HG03457 (cell line): ENCODE results near the gene MUC7.
"Not testable (repeated sequence)": the region's sequence is repeated elsewhere in the genome, so short reads cannot be mapped to it uniquely, and the experiment has no call there.

ENCODE experiments used
- ATAC-seq: cut with Tn5 transposase; IDR thresholded peaks from one replicate; pipeline ENCODE4 v1.9.1; 2021; ENCODE audit warnings: moderate number of reproducible peaks; ENCODE audit not compliant: unreplicated experiment

MUC7 gene

DNA sequence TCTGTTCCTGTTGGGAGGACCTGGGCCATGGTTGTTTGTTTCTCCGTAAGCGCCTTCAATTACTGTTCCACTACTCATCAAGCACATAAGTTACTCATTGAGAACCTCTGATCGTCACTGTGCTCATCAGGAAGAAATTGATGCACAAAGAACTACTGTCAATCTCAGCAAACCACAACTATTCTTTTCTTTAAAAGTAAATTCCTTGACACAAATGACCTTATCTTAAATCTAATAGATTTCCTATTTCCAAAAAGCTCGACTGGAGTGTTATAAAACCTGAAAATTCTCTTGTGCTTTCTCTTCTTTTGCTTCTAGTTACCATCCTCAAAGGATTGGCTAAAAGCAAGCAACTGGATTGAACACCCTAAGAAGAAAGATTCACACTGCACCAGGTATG lies at the start of gene MUC7:
Gene MUC7, plus strand, starts transcription at position 301 of the 400 bp plus-strand sequence. CDS start 1,825 bp downstream, outside the sequence.
- ATAC-seq: no peak

GRCh38 chr4:70425306-70425705 lies 46.7 kb upstream of the MUC7 start:
- ATAC-seq: no peak

DNA sequence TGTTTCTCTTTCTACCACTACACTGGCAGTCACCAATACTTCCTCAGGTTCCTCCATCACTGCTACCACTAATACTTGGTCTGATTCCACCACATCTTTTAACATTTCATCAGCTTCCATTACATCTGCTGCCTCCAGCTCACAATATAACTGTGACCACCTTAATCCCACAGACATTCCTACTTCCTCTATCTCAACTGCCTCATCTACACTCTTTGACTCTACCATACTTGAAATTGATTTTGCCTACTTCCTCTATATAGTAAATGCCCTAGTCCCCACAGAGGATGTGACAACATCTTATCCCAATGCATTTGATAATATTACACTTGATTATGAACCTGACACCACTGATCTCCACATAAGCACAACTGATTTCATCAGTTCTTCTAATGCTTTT lies 45.2 kb upstream of the MUC7 start:
- ATAC-seq: no peak

DNA sequence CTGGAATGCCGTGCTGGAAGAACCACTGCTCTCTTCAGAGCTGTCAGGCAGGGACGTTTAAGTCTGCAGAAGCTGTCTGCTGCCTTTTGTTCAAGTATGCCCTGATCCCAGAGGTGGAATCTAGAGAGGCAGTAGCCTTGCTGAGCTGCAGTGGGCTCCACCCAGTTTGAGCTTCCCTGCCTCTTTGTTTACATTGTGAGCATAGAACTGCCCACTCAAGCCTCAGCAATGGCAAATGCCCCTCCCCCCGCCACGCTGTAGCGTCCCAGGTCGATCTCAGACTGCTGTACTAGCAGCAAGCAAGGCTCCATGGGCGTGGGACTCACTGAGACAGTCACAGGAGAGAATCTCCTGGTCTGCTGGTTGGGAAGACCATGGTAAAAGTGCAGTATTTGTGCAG lies 34.8 kb upstream of the MUC7 start:
- no peak for ATAC-seq

DNA sequence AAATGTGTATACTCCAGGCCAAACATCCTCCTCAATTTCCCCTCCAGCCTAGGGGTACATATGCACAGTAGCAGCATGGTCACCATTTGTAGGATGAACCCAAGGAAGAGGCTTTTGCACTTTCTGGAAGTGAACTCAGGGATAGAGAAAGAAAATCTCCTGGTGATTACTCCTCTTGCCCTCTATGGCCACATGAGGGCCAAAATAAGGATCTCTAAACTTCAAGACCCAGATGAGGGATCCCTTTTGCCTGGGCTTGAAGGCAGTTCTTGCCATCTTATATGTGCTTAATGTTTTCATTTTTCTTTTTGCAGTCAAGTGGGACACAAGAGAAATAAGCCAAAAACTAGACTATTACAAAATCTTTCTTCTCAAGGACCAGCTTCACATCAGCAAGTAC lies 29.5 kb upstream of the MUC7 start:
- ATAC-seq: no peak

DNA sequence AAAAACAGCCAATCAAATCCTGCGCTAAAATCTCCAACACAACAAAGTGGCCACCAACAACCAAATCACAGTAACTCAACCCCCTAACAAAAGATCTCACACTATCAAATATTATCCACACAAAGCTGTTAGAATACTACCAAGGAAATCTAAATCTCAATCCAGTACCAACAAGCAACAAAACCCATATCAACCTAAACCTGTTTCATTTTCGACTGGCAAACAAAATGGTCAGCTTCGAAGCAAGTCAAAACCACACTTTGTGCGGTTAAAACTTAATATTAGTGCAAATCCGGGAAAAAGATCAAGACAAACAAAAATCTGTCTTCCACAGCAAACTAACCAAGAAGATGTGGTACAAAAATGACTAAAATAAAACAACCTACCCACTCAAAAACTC lies 28.7 kb upstream of the MUC7 start:
- ATAC-seq: no peak

DNA sequence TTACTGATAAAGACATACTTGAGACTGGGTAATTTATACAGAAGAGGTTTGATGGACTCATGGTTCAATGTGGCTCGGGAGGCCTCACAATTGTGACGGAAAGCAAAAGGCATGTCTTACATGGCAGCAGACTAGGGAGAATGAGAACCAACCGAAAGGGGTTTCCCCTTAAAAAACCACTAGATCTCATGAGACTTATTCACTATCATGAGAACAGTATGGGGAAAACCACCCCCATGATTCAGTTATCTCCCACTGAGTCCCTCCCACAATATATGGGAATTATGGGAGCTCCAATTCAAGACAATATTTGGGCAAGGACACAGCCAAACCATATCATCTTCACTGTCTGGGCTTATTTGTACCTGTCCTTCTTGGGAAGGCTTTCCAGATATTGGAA lies 22.8 kb upstream of the MUC7 start:
- ATAC-seq: no peak

GRCh38 chr4:70452946-70453345 lies 19.1 kb upstream of the MUC7 start:
- no peak for ATAC-seq

DNA sequence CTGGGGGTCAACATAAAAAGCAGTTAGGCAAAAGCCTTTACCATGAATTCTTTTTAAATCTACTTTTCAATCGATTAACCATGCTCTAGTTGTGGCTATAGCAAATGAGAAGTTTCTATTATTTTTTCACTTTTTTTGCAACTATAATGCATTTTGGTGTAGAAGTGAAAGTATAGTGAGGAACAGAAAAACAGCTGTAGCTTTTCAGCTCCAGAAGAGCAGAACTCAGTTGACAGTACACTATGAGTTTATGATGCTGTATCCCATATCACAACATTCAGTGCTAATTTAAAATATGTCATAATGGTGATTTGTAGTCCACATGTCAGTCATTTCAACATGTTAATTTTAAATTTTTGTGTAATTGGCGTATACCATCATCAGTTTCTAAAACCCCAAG lies 8.7 kb upstream of the MUC7 start:
- no peak for ATAC-seq

DNA sequence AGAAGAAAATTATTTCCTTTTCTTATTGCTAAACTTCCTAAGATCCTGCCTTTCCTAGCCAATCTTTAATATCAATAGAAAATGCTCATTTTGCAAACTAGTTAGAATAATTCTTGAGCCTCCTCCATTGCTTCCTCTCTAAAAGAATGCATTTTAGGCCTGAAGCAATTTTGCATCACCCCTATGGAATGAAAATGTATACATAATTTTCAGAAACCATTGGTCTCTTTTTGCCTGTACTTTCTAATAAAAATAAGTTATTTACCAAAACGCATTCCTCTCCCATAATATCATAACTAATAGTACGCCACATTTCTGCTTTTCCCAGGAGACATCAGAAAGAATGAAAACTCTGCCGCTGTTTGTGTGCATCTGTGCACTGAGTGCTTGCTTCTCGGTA lies 1.7 kb downstream of the MUC7 start:
- ATAC-seq: no peak

- no peak for ATAC-seq
Measured at GRCh38 chr4:70488748-70489147, 16.8 kb downstream of the MUC7 start.

GRCh38 chr4:70496231-70496630 lies 24.2 kb downstream of the MUC7 start:
- no peak for ATAC-seq

DNA sequence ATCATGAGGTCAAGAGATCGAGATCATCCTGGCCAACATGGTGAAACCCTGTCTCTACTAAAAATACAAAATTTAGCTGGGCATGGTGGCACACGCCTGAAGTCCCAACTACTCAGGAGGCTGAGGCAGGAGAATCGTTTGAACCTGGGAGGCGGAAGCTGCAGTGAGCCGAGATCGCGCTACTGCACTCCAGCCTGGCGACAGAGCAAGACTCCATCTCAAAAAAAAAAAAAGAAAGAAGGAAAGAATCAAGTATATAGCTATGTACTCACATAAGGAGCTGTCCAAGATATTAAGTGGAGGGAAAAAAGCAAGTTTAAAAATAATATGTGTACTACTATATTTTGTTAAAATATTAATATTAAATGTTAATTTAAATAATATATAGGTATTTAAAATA lies 29.8 kb downstream of the MUC7 start:
- not testable (repeated sequence) for ATAC-seq

DNA sequence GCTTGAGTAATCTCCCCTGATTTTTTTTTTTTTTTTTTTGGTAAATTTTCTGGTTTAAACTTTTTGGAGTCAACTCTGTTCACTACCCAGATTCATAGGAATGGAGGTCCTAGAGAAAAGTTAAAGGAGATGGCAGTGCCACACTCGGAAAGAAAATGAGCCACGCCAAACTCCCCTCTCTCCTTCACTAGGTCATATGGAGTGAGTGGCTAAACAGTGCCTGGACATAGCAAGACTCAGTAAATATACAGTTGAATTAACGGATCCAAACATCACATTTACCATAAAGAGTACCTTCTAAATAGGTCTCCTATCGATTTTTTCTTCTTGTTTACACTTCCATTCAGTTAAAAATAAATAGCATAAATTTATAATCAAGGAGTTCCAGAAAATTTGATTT lies 32.7 kb downstream of the MUC7 start:
- ATAC-seq: no peak

DNA sequence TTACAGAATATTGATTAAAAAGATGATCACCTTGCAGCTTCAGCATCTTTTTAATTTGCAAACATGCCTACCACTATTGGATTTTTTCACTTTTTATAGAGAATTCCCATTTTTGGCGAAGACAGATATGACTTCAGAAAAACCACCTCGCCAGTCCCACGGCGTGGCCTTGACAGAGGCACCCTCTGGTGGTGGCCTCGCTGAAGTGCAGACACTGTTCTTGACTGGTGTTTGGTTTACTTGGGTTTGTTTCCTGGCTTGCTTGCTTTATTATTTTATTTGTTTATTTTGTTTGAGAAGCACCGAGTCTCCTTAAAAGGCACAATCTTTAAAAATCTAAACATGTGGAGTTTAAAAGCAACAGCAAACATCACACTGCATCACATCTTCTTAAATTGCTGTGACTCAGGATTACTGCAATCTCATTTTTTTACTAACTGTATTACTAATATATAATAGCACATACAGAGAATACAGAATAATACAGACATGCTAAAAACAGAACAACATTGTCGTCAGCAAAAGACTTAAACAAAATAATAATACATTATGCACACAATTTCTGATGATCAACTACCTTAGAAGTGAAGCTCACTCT lies 33.3 kb downstream of the MUC7 start:
- peak; percentile 96 for ATAC-seq

DNA sequence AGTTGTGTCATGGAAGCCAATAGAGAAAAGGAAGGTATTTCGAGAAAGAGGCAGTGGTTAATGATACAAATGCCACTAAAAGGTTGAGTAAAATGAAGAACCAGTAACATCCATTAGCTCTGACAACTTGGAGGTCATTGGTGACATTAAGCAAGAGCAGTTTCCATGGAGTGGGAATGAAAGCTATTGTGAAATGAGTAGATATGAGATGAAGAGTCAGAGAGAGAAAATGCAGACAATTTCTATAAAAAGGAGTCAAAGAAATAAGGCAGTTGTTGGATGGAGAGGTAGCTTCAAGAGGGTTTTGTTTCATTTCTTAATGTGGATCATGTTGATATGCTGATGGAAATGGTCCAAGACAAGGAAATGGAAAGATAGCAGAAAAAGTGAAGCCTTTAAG lies 36.8 kb downstream of the MUC7 start:
- ATAC-seq: no peak

GRCh38 chr4:70511365-70511764 lies 39.4 kb downstream of the MUC7 start:
- no peak for ATAC-seq

DNA sequence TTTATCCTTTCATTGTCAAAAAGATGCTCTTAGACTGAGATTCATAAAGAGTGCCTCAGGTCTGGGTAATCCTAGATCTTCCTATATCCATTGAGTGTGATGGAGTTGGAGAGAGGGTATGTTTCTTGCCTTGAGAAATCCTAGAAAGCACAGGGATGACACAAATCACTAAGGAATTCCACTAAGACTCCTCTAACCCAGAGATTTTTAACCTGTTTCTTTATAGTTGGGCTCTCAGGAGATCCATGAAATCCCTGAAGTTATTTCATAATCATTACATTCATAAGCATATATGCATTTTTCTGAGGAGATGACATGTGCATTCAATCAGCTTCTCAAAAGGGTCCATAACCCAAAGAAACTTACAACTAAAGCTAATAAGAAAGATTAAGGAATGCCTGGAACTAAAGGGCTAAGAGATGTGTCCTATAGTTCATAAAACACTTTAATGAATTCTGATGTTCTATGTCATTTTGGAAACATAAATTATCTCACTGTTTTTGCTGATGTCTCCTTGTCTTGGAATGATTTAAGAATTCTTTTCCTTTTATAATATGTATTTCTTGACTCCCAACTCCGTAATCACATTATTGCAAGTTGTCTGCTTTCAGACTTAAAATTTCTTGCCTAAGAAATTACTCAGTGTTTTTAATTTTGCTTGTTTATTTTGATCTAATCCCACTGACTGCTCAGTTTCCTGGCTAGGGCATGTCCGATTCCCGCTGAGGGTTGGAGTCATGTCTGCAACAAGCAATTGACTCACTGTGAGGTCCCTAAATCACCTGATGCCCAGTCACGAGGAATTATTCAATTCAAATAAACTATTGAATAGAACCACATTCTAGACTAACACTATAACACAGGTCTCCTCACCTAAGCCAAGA lies 43.6 kb downstream of the MUC7 start:
- ATAC-seq: no peak

DNA sequence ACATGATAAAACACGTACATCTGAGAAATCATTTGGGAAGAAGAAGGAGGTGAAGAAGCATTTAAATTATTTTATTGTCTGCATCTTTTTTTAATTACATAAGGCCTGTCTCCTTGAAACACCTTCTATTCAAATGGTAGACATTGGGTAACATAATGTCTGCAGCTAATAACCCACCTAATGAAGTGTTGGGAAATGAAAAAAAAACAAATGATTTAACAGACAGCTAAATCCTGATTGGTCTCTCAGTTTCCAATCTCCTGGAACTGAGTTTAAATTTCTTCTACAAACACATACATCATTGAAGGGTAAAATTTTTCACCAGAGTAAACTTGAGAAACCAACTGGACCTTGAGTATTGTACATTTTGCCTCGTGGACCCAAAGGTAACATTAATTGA lies 46.3 kb downstream of the MUC7 start, which contains the start of gene AMTN:
Gene AMTN, plus strand, starts transcription at position 301 of the 400 bp plus-strand sequence. CDS start 209 bp downstream, outside the sequence.
- no peak for ATAC-seq

- no peak for ATAC-seq
Measured at GRCh38 chr4:70518716-70519115, 46.7 kb downstream of the MUC7 start.

- no peak for ATAC-seq
Measured at GRCh38 chr4:70522626-70523025, 50.6 kb downstream of the MUC7 start.

DNA sequence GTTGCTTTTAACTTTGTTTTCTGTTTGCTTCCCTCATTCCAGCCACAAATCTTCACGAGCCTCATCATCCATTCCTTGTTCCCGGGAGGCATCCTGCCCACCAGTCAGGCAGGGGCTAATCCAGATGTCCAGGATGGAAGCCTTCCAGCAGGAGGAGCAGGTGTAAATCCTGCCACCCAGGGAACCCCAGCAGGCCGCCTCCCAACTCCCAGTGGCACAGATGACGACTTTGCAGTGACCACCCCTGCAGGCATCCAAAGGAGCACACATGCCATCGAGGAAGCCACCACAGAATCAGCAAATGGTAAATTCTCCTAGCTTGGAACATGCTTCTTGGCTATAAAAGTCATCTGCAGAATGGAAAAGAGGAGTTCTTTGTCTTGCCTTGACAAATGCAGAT lies 59.0 kb downstream of the MUC7 start:
- ATAC-seq: no peak
